GM10266 (cell line): ENCODE results near the gene PCIF1.

ENCODE experiments used
- DNase-seq: peaks from one replicate; pipeline ENCODE4 v3.0.0; 2012; ENCODE audit errors: extremely low spot score
- TF ChIP-seq, protein P1 (sequence below): IDR thresholded peaks from 2 replicates; pipeline ENCODE4 v1.5.1; 2012; ENCODE audit warnings: mild to moderate bottlenecking, low read depth; ENCODE audit not compliant: control insufficient read depth, insufficient read depth; ENCODE audit errors: missing control alignments

The PCIF1 gene

DNA sequence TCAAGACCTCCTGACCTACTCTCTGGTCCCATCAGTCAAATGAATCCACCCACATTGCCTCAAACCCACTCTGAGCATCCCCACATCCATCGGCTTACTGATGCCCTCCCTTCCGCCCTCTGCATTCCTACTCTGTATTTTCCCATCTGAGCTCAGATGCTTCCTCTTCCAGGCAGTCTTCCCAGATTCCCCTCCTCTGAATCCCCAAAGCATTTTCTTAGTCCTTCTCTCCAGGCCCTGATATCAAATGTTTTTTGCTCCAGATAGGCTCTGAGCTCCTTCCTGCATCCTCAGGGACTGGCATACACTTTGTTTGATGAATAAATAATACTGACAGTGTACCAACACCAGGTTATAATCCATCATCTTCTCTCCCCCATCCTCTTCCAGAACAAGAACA, 26.4 kb upstream of the PCIF1 start:
- TF ChIP-seq, protein P1, sequence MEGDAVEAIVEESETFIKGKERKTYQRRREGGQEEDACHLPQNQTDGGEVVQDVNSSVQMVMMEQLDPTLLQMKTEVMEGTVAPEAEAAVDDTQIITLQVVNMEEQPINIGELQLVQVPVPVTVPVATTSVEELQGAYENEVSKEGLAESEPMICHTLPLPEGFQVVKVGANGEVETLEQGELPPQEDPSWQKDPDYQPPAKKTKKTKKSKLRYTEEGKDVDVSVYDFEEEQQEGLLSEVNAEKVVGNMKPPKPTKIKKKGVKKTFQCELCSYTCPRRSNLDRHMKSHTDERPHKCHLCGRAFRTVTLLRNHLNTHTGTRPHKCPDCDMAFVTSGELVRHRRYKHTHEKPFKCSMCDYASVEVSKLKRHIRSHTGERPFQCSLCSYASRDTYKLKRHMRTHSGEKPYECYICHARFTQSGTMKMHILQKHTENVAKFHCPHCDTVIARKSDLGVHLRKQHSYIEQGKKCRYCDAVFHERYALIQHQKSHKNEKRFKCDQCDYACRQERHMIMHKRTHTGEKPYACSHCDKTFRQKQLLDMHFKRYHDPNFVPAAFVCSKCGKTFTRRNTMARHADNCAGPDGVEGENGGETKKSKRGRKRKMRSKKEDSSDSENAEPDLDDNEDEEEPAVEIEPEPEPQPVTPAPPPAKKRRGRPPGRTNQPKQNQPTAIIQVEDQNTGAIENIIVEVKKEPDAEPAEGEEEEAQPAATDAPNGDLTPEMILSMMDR = no peak
- DNase-seq = no peak

DNA sequence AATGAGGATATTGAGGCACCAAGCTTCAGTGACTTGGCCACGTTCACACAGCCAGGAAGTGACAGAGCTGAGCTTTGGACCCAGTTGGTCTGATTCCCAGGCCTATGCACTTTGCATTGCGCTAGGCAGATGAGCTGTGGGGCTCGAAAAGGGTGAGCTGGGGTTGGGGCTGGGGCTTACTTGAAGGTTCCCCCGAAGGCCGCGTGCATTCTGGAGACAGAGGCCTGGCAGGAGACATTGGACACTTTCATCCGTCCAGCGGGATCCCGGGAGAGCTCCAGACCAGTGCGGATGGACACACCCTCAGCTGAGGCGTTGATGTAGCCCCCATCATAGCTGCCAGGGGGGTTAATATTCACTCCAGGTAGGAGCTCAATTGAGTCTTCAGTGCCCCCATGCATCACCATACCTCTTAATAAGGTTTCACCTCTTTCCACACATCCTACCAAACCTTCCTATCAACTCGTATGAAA, 25.1 kb upstream of the PCIF1 start:
- DNase-seq = no peak
- TF ChIP-seq, protein P1 = no peak

GRCh38 chr20:45909817-45910669, 24.4 kb upstream of the PCIF1 start:
- DNase-seq = no peak
- TF ChIP-seq, protein P1 = no peak

GRCh38 chr20:45910670-45911485, 23.6 kb upstream of the PCIF1 start:
- peak; percentile 98 for DNase-seq
- TF ChIP-seq, protein P1 = no peak

GRCh38 chr20:45911486-45912343, 22.8 kb upstream of the PCIF1 start, which contains the start of gene PLTP:
Gene PLTP, minus strand, starts transcription at chr20:45912155. Its CDS starts 703 bp downstream, at chr20:45911452.
- peak; percentile 5 for DNase-seq
- TF ChIP-seq, protein P1 = no peak

GRCh38 chr20:45912344-45912682, 22.2 kb upstream of the PCIF1 start:
- no peak for DNase-seq
- TF ChIP-seq, protein P1 = no peak
